H4 (cell line): ENCODE data around the gene CLCN4. TPM values are rescaled to one million over a fixed set of nuclear protein-coding genes. Genes with fewer than 3 reads are reported as not detected.

Experiments used
- DNase-seq: peaks from one replicate; pipeline ENCODE4 v3.0.0-alpha.2; 2015; ENCODE audit warnings: low spot score
- total RNA-seq: library from RNA; depleted of rRNA; stranded (reverse); fragments of >200 nt; shearing (Covaris generic); gene quantifications from 2 replicates; pipeline ENCODE4 v1.2.3, GENCODE V29; 2014

The CLCN4 gene
- total RNA-seq, 1 experiment from 2014 or later = 6.9 TPM

DNA sequence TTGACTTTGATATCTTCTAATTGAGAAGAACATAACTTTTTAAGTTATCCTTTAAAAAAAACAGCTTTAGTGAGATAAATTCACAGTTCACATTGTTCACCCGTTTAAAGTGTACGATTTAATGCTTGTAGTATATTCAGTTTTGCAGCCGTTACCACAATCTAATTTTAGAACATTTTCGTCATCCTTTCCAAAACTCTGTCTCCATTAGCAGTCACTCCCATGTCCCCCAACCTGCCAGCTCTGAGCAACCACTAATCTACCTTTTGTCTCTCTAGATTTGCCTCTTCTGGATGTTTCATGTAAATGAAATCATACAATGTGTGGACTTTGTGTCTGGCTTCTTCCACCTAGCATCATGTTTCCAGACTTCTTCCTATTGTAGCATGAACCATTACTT lies 38.6 kb downstream of the CLCN4 start:
- no peak for DNase-seq

DNA sequence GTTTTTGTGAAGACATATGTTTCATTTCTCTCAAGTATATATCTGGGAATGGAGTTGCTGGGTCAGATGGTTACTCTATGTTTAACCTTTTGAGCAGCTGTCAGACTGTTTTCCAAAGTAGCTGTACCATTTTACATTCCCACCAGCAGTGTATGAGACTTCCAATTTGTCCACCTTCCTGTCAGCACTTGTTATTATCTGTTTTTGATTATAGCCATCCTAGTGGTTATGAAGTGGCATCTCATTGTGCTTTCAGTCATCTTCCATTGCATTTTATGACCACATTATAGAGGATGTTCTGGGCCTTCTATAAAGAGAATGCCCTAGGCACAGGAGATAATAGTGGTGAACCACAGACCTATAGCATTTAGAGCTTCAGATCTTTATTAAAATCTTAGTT lies 39.2 kb downstream of the CLCN4 start:
- DNase-seq = no peak

DNA sequence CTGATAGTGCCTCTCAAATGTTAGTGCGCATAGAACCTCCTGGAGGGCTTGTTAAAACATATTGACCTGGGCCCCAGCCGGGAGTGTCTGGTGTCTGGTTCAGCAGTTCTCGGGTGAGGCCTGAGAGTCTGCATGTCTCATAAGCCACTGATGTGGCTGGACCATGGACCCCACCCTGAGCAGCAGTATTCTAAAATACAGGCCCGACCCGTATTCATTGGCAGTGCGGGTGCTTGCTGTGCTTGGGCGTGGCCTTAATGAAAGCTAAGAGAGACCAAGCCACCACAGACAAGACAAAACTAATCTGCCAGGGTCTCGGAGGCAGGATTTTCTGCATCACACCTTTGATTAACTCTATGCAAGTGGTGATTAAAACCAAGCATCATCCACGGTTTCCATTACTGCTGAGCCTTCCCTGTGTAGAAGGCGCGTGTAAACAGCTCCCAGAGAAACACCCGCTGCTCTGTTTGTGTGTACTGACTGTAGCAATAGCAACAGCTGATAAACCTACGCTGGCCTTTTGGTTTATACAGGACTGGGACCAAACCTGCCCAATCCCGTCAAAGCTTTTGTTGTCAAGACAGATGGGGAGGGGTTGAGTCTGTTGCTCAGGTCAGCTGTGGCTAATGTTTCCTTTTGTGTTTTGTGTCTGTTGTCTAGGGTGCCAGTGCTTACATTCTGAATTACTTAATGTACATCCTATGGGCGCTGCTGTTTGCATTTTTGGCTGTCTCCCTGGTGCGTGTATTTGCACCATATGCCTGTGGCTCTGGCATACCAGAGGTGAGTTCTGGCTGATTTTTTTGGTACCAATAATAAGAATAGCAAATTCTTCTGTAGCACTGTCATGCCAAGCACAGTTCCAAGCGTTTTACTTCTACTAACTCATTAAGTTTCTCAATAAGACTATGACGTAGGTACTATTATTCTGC lies 40.8 kb downstream of the CLCN4 start:
- no peak for DNase-seq

DNA sequence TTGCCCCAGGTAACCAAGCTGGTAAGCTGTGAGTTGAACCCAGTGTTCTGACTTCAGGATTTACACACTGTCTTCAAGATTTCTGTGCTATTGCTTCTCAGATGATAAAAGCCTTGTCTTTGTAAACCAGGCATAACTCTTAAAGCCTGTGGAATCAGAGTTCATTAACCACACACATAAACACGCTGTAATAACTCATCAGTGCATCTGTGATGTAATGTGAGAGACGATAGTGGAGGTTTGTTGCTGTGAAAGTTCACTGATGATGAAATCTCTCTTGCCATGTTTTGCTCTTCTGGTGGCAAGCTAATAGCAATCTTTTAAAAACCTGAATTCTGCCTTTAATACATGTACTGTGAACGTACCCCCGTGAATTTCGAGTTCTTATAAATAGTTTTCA lies 41.5 kb downstream of the CLCN4 start:
- peak; percentile 12 for DNase-seq

- no peak for DNase-seq
These were observed 42.4 kb downstream of the CLCN4 start for GRCh38 chrX:10199212-10199611.

GRCh38 chrX:10203617-10204016 lies 46.8 kb downstream of the CLCN4 start:
- DNase-seq = no peak

DNA sequence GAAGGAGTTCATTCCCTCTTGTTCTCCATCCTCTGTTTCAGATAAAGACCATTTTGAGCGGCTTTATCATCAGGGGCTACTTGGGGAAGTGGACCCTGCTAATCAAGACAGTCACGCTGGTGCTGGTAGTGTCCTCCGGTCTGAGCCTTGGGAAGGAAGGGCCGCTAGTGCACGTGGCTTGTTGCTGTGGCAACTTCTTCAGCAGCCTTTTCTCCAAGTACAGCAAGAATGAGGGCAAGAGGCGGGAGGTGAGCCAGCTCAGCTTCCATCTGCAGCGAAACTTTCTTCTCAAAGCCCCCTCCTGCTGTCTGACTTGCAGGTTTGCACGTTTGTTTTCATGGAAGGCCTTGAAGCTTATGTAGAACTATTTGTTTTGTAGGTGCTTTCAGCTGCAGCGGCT lies 49.5 kb downstream of the CLCN4 start:
- DNase-seq = no peak

DNA sequence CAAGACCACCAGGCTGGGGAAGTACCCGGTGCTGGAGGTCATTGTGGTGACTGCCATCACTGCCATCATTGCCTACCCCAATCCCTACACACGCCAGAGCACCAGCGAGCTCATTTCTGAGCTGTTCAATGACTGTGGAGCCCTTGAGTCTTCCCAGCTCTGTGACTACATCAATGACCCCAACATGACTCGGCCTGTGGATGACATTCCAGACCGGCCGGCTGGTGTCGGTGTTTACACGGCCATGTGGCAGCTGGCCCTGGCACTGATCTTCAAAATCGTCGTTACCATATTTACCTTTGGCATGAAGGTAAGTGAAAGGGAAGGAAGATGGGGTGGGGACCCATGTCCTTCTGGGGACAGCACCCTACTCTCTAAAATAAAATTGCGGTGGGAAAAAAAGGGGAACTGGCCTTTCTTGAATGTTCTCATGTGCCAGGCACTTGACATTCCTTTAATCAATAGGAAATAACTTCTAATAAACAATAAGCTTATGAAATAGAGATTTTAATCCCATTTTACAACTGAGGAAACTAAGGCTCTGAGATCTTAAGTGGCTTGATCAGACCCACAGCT lies 51.6 kb downstream of the CLCN4 start:
- DNase-seq = no peak

GRCh38 chrX:10208953-10209352 lies 52.2 kb downstream of the CLCN4 start:
- no peak for DNase-seq

GRCh38 chrX:10212395-10212794 lies 55.6 kb downstream of the CLCN4 start:
- DNase-seq = no peak

DNA sequence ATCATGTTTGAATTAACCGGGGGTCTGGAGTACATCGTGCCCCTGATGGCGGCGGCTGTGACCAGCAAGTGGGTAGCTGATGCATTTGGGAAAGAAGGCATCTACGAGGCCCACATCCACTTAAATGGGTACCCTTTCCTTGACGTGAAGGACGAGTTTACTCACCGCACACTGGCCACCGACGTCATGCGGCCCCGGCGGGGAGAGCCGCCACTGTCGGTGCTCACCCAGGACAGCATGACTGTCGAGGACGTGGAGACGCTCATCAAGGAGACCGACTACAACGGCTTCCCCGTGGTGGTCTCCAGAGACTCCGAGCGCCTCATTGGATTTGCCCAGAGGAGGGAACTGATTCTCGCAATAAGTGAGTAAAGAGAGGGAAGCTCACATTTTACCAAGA lies 56.9 kb downstream of the CLCN4 start:
- no peak for DNase-seq

GRCh38 chrX:10216208-10216607 lies 59.4 kb downstream of the CLCN4 start:
- DNase-seq = no peak

- DNase-seq = no peak
These were observed 60.4 kb downstream of the CLCN4 start for GRCh38 chrX:10217198-10217597.

GRCh38 chrX:10221651-10222050 lies 64.9 kb downstream of the CLCN4 start:
- no peak for DNase-seq

DNA sequence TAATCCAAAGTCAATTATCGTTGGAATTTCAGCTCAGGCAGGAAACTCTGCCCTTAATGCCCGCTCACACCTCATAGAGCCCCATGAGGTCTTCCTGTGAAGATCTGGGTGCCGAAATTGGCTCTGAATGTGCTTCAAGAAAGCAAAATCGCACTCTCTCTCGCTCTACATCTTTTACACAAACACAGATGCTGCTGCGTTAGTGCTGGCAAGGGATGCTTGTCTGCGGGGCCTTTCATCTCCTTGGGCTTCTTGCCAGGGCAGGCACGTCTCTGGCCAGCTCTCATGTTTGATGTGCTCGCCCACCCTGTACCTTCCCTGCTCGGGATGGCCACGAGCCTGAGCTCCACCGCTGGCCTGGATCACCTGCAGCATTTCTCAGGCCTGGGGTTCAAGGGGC lies 66.5 kb downstream of the CLCN4 start:
- DNase-seq = no peak

GRCh38 chrX:10223781-10224180 lies 67.0 kb downstream of the CLCN4 start:
- no peak for DNase-seq

- no peak for DNase-seq
These were observed 73.4 kb downstream of the CLCN4 start for GRCh38 chrX:10230222-10230621.

GRCh38 chrX:10231461-10231860 lies 74.7 kb downstream of the CLCN4 start:
- DNase-seq = no peak

DNA sequence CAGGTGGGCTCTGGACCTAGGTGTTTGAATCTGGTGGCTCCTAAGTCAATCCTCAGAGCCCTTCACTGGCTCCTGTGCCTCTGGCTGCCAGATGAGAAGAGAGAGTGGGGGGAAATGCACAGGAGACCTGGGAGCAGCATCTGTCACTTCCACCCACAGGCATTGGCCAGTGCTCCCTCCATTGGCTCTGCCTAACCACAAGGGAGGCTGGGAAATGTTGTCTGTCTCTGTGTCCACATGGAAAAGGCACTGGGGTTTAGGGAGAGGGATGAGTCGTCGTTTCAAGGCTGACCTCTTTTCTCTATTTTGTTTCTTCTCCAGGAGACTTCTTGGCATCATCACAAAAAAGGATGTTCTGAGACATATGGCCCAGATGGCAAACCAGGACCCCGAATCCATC lies 76.4 kb downstream of the CLCN4 start:
- DNase-seq = peak; percentile 8

- DNase-seq = no peak
These were observed 76.9 kb downstream of the CLCN4 start for GRCh38 chrX:10233696-10234095.

GRCh38 chrX:10235851-10236250 lies 79.1 kb downstream of the CLCN4 start:
- peak; percentile 80 for DNase-seq

DNA sequence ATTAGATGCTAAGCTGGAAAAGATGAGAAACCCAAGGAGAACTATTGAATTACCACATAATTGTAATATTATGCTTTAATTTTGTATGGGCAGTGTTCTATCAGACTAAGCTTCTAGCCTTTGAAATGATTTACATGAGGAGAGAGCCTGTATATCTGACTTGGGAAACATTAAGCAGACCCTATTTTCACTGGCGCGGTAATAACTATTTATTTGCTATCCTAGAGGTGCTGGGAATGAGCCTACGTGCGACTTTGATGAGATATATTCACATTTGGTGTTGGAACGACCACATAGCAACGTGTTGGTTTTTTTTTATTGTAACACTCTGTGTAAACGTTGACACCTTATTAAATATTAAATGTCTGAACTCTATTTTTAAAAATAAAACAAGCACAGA lies 80.5 kb downstream of the CLCN4 start:
- DNase-seq = no peak

DNA sequence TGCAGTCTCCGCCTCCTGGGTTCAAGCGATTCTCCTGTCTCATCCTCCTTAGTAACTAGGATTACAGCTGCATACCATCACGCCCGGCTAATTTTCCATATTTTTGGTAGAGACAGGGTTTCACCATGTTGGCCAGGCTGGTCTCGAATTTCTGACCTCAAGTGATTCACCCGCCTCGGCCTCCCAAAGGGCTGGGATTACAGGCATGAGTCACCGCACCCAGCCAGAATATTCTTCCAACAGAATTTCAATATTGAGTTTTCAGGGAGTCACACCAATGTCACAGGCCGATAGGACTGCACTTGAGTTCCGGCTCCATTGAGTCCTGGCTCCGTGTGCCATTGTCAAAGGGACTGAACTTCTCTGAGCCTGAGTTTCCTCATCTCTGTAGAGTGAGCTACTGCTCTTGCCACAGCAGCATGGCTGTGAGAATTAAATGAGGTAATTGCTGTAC lies 82.9 kb downstream of the CLCN4 start:
- peak; percentile 50 for DNase-seq
